Bronchial epithelial cell (primary cell): ENCODE measurements around the gene SEC11A. TPM values are rescaled to one million over a fixed set of nuclear protein-coding genes. Genes with fewer than 3 reads are reported as not detected.
"Not testable (repeated sequence)": the region's sequence is repeated elsewhere in the genome, so short reads cannot be mapped to it uniquely, and the experiment has no call there.

Experiments used
- DNase-seq: peaks from one replicate; pipeline ENCODE4 v3.0.0-alpha.2; 2010; ENCODE audit warnings: low read depth
- FAIRE-seq: peaks from 2 replicates; lab custom pipeline; 2011; peaks lifted over from hg19 to GRCh38; lab: Jason Lieb, UNC
- H3K27me3 ChIP-seq: 2 replicates; pipeline ENCODE4 v1.5.1; 2011; ENCODE audit warnings: low read length; ENCODE audit not compliant: control insufficient read depth, insufficient read depth
- H3K36me3 ChIP-seq: 2 replicates; pipeline ENCODE4 v1.5.1; 2011; ENCODE audit warnings: low read length; ENCODE audit not compliant: control insufficient read depth, insufficient read depth
- H3K4me3 ChIP-seq: 2 replicates; pipeline ENCODE4 v1.5.1; 2011; ENCODE audit warnings: mild to moderate bottlenecking, low read depth, low read length, control low read depth
- CTCF ChIP-seq: IDR thresholded peaks from 2 replicates; pipeline ENCODE4 v1.5.1; 2011; ENCODE audit warnings: mild to moderate bottlenecking, moderate library complexity, low read length, control low read depth, inconsistent platforms; ENCODE audit not compliant: insufficient read depth, severe bottlenecking
- total RNA-seq: library from RNA; depleted of rRNA; stranded (reverse); fragments of >200 nt; gene quantifications from 2 replicates; pipeline ENCODE4 v1.2.1, GENCODE V29; 2014

SEC11A gene
- total RNA-seq, 1 donor from 2014 or later: 247 TPM

GRCh38 chr15:84761607-84762131, 45.7 kb upstream of the SEC11A start:
- FAIRE-seq (no peak), DNase-seq (no peak)

GRCh38 chr15:84760219-84760618, 44.3 kb upstream of the SEC11A start:
- no peak for FAIRE-seq

More at GRCh38 chr15:84761607-84762131, 45.7 kb upstream of the SEC11A start:
- peaks cover 7% of the 10 kb centered on the region for H3K36me3 ChIP-seq
- H3K27me3 ChIP-seq: no peaks in the 10 kb centered on the region
- no peak overlapping the region for H3K4me3 ChIP-seq
- TF ChIP-seq CTCF: no peak

GRCh38 chr15:84759018-84759417, 43.1 kb upstream of the SEC11A start:
- Histone ChIP-seq H3K27me3 (no peaks in the 10 kb centered on the region), H3K4me3 (no peak overlapping the region), H3K36me3 (no peaks in the 10 kb centered on the region)
- FAIRE-seq (no peak), DNase-seq (no peak)
- no peak for TF ChIP-seq CTCF

More at GRCh38 chr15:84760219-84760618, 44.3 kb upstream of the SEC11A start:
- Histone ChIP-seq H3K4me3 (no peak overlapping the region), H3K36me3 (peaks cover 1% of the 10 kb centered on the region), H3K27me3 (no peaks in the 10 kb centered on the region)
- DNase-seq: no peak
- TF ChIP-seq CTCF: no peak

- no peaks in the 10 kb centered on the region for H3K36me3 ChIP-seq
- DNase-seq: no peak
- no peak for TF ChIP-seq CTCF
- no peak overlapping the region for H3K4me3 ChIP-seq
- no peaks in the 10 kb centered on the region for H3K27me3 ChIP-seq
- no peak for FAIRE-seq
Observed at GRCh38 chr15:84755736-84756527, 40.0 kb upstream of the SEC11A start.

GRCh38 chr15:84754889-84755288, 39.0 kb upstream of the SEC11A start:
- H3K4me3 ChIP-seq, DNase-seq, FAIRE-seq, H3K27me3 ChIP-seq, H3K36me3 ChIP-seq: not testable (repeated sequence)

- no peak overlapping the region for H3K4me3 ChIP-seq
- no peak for FAIRE-seq
- no peak for TF ChIP-seq CTCF
Observed at GRCh38 chr15:84752700-84753099, 36.8 kb upstream of the SEC11A start.

More at GRCh38 chr15:84752700-84753099, 36.8 kb upstream of the SEC11A start:
- no peaks in the 10 kb centered on the region for H3K27me3 ChIP-seq
- no peaks in the 10 kb centered on the region for H3K36me3 ChIP-seq
- no peak for DNase-seq
